Mesendoderm (in vitro differentiated cells): ENCODE data around the gene CCDC27. TPM values are rescaled to one million over a fixed set of nuclear protein-coding genes. Genes with fewer than 3 reads are reported as not detected.

Experiments used
- DNase-seq: peaks from one replicate; pipeline ENCODE4 v3.0.0; 2013
- H2AK5ac ChIP-seq: 2 replicates; pipeline ENCODE4 v1.6.1; 2013; ENCODE audit warnings: low read length, inconsistent platforms
- H2BK120ac ChIP-seq: 2 replicates; pipeline ENCODE4 v1.6.1; 2013; ENCODE audit warnings: low read depth, mild to moderate bottlenecking, low read length, moderate library complexity, mixed read lengths
- H2BK15ac ChIP-seq: replicated peaks from 2 replicates; pipeline ENCODE4 v1.6.1; 2013; ENCODE audit warnings: low read depth, mild to moderate bottlenecking, moderate library complexity
- H2BK5ac ChIP-seq: 2 replicates; pipeline ENCODE4 v1.6.1; 2013; ENCODE audit warnings: low read length, inconsistent platforms
- H3K18ac ChIP-seq: 2 replicates; pipeline ENCODE4 v1.6.1; 2013; ENCODE audit warnings: mild to moderate bottlenecking, low read length, mixed read lengths
- H3K23ac ChIP-seq: one replicate; pipeline ENCODE4 v1.6.1; 2013; ENCODE audit warnings: low read length
- H3K27ac ChIP-seq: 2 replicates; pipeline ENCODE4 v1.5.1; 2013; ENCODE audit warnings: low read depth, mild to moderate bottlenecking, inconsistent platforms, low read length, moderate library complexity
- H3K27me3 ChIP-seq: 2 replicates; pipeline ENCODE4 v1.6.1; 2013; ENCODE audit warnings: low read length, control low read depth, mild to moderate bottlenecking, inconsistent platforms; ENCODE audit not compliant: insufficient read depth, poor library complexity
- H3K36me3 ChIP-seq: 2 replicates; pipeline ENCODE4 v1.6.1; 2013; ENCODE audit warnings: low read length, inconsistent platforms; ENCODE audit not compliant: control insufficient read depth, insufficient read depth
- H3K4ac ChIP-seq: one replicate; pipeline ENCODE4 v1.6.1; 2013; ENCODE audit warnings: low read depth, mild to moderate bottlenecking, low read length, moderate library complexity
- H3K4me1 ChIP-seq: 2 replicates; pipeline ENCODE4 v1.6.1; 2013; ENCODE audit warnings: low read depth, low read length, inconsistent platforms; ENCODE audit not compliant: control insufficient read depth
- H3K4me2 ChIP-seq: 2 replicates; pipeline ENCODE4 v1.6.1; 2013; ENCODE audit warnings: low read length
- H3K4me3 ChIP-seq: 2 replicates; pipeline ENCODE4 v1.5.1; 2013; ENCODE audit warnings: mild to moderate bottlenecking, low read length
- H3K56ac ChIP-seq: one replicate; pipeline ENCODE4 v1.6.1; 2013; ENCODE audit warnings: low read length
- H3K79me1 ChIP-seq: 2 replicates; pipeline ENCODE4 v1.6.1; 2013; ENCODE audit warnings: low read length, inconsistent platforms
- H3K79me2 ChIP-seq: 2 replicates; pipeline ENCODE4 v1.6.1; 2013; ENCODE audit warnings: mild to moderate bottlenecking, low read length; ENCODE audit not compliant: control insufficient read depth, insufficient read depth
- H3K9ac ChIP-seq: 2 replicates; pipeline ENCODE4 v1.6.1; 2013; ENCODE audit warnings: low read length, inconsistent platforms
- H4K5ac ChIP-seq: one replicate; pipeline ENCODE4 v1.6.1; 2013; ENCODE audit warnings: low read length
- H4K8ac ChIP-seq: one replicate; pipeline ENCODE4 v1.6.1; 2013; ENCODE audit warnings: low read depth, mild to moderate bottlenecking, control low read depth, low read length, moderate library complexity
- WGBS: extraction: QIAGEN DNeasy Blood & Tissue Kit; methylation state at CpG from one replicate; pipeline ENCODE4 v1.1.7; 2013; ENCODE audit warnings: low lambda C conversion rate, missing lambda C conversion rate; ENCODE audit not compliant: insufficient coverage; ENCODE audit errors: extremely low coverage; 5-methylcytosine and 5-hydroxymethylcytosine counted together
- small RNA-seq: library from polyadenylated mRNA; stranded (forward); fragments of <200 nt; extraction: miRNeasy Mini kit (QIAGEN cat#:217004); gene quantifications from one replicate; pipeline ENCODE3, GENCODE V24; 2013; ENCODE audit not compliant: insufficient read depth

The CCDC27 gene

DNA sequence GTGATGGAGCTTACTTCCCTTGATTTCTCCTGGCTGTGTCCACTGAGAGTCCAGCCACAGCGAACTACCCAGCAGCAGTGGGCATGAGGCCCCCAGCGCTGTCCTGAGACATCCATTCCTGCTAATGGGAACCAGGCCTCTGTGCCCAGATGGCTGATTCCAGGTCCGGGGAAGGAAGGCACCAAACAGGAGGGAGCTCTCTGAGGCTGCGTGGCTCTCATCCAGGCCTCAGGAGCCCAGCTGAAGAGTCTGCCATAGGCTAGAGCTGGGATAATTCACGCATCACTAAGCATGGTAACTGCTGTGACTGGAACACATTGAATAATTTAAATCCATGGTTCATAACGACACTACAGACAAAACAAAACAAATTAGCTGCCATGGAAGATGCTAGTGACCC is 68.8 kb downstream of the CCDC27 start:
- no peaks in the 10 kb centered on the region for H3K79me1 ChIP-seq
- H3K56ac ChIP-seq, result no peak overlapping the region
- no peak overlapping the region for H3K18ac ChIP-seq
- no peak overlapping the region for H2BK120ac ChIP-seq
- WGBS, result no CpG with 5 or more reads among the region's 6 CpGs
- H2AK5ac ChIP-seq, result no peak overlapping the region
- no peak overlapping the region for H3K4me3 ChIP-seq
- DNase-seq, result no peak
- H3K27ac ChIP-seq, result no peak overlapping the region
- H3K4ac ChIP-seq, result no peak overlapping the region
- H3K79me2 ChIP-seq, result no peaks in the 10 kb centered on the region
- H2BK15ac ChIP-seq, result no peak overlapping the region
- H4K5ac ChIP-seq, result no peak overlapping the region
- no peak overlapping the region for H3K23ac ChIP-seq
- H4K8ac ChIP-seq, result no peak overlapping the region
- H3K27me3 ChIP-seq, result no peaks in the 10 kb centered on the region
- H3K4me1 ChIP-seq, result no peaks in the 10 kb centered on the region
- H3K36me3 ChIP-seq, result peaks cover 3% of the 10 kb centered on the region
- no peak overlapping the region for H3K4me2 ChIP-seq
- H2BK5ac ChIP-seq, result no peak overlapping the region
- no peak overlapping the region for H3K9ac ChIP-seq

Small RNA genes within 50 kb of the gene (small RNA-seq; reads per million reads assigned to genes)
- not detected for gene RF02197
- gene RN7SL574P, result not detected
